HG03103 (cell line): ENCODE data around the gene SMOC2.
"Not testable (repeated sequence)": the region's sequence is repeated elsewhere in the genome, so short reads cannot be mapped to it uniquely, and the experiment has no call there.

Source experiments
- ATAC-seq: cut with Tn5 transposase; IDR thresholded peaks from one replicate; pipeline ENCODE4 v1.9.1; 2021; ENCODE audit warnings: low read depth; ENCODE audit not compliant: unreplicated experiment

The SMOC2 gene

DNA sequence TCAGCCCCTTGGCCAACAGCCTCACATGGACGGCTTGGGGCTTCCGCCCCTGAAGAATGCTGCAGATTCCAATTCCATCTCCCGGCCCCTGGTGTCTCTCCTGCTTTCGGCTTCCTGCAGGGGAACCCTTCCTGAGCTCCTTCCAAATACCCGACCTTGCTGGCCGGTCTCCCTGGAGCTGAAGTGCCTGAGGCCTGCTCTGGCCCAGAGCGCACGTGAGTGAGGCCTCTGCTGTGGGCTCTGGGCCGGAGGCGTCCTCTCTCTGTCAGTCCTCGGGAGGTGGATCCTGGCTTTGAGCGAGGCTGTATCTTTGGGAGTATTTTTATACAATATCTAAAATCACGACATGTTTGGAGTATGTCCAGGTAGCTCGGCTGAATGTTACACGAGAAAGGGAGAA lies 253.8 kb downstream of the SMOC2 start:
- ATAC-seq = not testable (repeated sequence)

DNA sequence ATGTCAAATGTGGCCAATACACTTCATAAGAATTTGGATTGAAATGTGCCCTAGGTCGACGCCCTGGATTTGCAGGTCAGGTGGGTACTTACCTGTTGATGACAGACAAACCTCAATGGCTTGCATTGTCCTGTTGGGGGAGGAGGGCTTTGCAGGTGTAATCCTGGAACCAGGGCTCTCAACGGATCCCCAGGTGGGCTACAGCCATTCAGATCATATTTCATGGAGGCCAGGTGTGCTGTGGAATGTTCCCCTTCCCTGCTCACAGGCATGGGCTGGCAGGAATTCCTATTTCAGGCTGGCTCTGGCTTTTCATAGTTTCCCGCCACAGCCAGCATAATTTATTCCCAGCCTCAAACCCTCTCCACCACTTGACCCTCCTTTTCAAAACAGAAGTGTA lies 254.7 kb downstream of the SMOC2 start:
- ATAC-seq = no peak

- no peak for ATAC-seq
Observed at GRCh38 chr6:168698923-168699322, 257.9 kb downstream of the SMOC2 start.

- no peak for ATAC-seq
Observed at GRCh38 chr6:168699631-168700295, 258.8 kb downstream of the SMOC2 start.

DNA sequence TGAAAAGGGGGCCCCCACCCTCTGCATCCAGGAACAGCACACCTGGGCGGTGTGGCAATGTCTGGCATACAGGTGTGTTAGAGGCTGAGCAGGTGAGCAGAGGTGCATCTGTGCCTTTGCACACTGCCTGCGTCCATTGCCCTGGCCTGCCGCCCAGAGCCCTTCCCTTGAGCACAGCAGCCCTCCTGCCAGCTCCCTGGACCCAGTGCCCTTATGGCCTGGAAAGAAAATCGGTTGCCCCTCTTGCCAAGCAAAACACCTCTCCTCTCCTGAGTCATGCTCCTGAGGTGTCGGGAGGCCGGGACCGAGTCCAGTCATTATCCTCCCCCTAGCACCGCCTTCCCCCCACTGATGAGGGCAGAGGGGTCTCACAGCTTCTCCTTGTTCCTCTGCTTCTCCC lies 259.9 kb downstream of the SMOC2 start:
- no peak for ATAC-seq

DNA sequence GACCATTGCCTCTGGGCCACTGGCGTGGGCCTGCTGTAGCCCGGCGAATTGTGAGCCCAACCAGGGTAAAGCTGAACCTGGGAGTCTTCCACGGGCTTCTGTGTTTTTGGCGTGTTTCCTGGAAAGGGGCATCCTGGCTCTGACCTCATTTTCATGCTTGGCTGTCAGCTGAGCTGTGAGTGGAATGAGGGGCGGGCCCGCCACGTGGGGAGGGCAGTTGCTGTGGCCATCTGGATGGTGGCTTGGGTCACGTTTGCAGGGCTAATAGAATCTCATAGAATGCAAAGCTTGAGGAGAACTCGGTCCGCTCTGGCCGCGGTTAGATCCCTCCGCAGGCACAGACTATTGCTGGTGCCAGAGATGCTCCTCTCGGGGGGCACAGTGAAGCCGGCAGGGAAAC lies 263.0 kb downstream of the SMOC2 start:
- no peak for ATAC-seq

- ATAC-seq = no peak
Observed at GRCh38 chr6:168704678-168705077, 263.7 kb downstream of the SMOC2 start.

DNA sequence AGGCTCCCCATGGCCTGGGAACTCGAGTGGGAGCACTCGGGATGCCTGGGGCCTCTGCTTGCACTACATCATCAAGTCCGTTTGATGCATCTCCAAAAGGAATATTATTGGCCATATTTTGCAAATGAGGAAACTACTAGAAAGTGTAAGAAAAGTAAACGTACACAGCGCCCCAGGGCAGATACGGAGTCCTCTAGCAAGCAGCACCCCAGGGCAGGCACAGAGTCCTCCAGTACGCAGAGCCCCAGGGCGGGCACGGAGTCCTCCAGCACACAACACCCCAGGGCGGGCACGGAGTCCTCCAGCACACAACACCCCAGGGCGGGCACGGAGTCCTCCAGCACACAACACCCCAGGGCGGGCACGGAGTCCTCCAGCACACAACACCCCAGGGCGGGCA lies 264.3 kb downstream of the SMOC2 start:
- ATAC-seq = not testable (repeated sequence)

- ATAC-seq = no peak
Observed at GRCh38 chr6:168706471-168707177, 265.6 kb downstream of the SMOC2 start.

DNA sequence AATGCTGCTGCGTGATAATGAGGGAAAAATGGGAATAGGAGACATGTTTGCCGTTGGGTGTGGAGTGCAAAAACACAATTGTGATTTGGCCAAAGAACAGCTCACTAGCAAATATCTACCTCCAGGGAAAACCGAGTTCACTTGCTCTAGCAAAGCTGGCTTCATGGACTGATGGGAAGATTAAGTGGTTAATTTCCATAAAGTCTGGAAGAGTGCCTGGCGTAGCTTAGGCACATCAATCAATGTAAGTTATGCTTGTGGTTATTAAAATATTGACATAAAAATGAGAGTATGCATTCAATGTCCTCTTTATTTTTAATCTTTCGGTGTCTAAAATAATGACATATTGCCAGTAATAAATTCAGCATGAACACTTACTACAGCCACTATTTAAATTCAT lies 267.5 kb downstream of the SMOC2 start:
- ATAC-seq = no peak

DNA sequence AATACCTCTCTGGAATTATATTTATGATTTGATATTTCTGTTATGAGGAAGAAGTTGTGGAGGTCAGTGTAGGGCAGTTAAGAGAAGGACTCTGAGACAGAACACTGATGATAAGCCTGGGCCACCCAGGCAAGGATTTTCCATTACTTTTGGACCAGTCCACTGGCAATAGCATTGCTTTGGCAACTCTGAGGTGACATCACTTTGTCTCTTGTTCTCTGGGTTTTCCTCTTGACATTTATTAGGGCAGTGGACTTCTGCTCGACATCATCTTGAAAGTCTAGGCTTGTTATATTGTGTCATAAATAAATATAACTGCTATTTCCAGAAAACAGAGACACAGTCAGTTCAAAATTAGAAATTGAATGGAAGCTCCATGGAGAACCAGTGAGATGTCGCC lies 268.0 kb downstream of the SMOC2 start:
- no peak for ATAC-seq

DNA sequence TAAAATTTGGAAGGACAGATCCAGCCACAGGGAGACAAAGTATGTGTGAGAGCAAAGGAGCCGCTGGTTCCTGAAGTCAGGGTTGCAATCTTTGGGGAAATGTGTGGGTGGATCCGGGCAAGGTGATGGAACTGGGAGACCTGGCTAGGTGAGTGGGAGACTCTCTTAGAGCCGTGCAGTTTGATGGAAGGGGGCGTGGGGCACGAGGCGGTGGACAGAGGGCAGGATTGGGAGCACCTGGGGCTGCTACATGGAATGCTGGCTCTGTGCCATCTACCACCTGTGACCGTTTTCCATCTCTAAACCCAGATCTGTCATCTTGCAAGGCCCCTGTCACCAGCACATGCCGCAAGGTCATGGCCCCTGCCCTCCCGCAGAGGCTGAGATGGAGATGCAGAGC lies 268.4 kb downstream of the SMOC2 start:
- ATAC-seq = no peak

DNA sequence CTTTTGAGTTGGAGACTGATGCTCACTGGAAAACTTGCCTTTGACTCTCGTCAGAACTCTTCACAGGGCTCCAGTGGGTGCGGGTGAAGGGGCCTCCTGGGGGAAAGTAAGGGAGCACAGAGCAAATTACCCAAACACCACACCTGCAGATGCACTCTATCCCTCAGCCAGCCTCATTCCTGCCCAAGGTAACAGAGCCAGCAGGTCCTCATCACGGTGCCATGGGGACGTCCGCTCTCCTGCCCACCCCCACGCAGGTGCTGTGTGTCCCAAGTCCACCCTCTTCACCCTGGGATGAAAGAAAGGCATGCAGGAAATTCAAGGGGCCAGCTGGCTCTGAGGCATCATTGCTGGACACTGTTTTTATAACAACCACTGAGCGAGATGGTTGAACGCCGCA lies 269.0 kb downstream of the SMOC2 start:
- ATAC-seq = no peak

GRCh38 chr6:168711049-168711640 lies 270.2 kb downstream of the SMOC2 start:
- no peak for ATAC-seq

- no peak for ATAC-seq
Observed at GRCh38 chr6:168711666-168712300, 270.8 kb downstream of the SMOC2 start.

- ATAC-seq = no peak
Observed at GRCh38 chr6:168712993-168713392, 272.0 kb downstream of the SMOC2 start.

- no peak for ATAC-seq
Observed at GRCh38 chr6:168713839-168714238, 272.9 kb downstream of the SMOC2 start.

GRCh38 chr6:168714547-168715260 lies 273.7 kb downstream of the SMOC2 start:
- ATAC-seq = no peak

DNA sequence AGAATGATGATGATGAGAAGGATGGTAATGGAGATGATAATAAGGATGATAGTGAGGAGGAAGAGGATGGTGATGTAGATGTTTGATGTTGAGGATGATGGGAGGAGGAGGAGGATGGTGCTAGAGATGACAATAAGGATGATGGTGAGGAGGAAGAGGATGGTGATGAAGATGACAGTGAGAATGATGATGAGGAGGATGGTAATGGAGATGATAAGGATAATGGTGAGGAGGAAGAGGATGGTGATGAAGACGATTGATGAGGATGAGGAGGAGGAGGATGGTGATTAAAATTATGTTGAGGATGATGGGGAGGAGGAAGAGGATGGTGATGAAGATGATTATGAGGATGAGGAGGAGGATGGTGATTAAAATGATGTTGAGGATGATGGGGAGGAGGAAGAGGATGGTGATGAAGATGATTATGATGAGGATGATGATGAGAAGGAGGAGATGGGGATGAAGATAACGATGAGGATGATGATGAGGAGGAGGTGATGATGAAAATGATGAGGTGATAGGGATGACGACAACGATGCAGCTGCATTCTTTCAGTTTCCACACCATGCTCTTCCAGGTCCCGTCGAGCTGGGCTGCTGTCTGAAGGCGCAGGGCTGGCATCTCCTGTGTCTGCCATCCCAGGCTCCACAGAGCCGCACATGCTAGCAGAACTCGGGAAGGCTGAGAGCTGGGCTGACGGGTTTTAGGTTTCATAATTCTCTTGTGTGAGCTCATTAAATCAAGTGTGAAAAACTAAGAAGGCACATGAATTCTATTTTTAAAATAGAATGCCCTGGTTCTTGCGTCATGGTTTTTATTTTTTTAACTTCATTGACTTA lies 274.9 kb downstream of the SMOC2 start:
- ATAC-seq = no peak

DNA sequence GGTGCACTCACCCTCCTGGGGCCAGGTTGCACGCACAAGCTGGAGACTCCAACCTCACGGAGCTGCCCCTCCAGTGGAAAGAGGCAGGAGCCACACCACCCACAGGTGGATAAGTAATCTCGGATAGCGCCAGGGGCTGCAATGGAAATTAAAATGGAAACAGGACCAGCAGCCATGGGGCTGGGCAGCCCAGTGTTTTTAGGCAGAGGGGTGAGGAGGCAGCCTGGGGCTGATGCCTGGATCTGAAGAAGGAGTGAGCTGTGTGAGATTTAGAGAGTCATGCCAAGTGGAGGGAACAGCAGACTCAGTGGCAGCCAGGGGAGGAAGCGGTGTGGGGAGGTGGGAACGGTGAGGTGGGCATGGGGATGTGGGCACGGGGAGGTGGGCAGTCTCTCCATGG lies 275.6 kb downstream of the SMOC2 start:
- ATAC-seq = no peak
